OCI-LY7 (cell line): ENCODE data around the gene AGBL4. TPM values are rescaled to one million over a fixed set of nuclear protein-coding genes. Genes with fewer than 3 reads are reported as not detected.

ENCODE experiments used
- BruUV-seq: library from RNA; stranded (reverse); fragments of 400-500 nt; replicated peaks from 2 replicates; lab custom pipeline; 2021; lab: Mats Ljungman, UMichigan
- CTCF ChIA-PET: fragments of 300-600 bp; sonication (Branson Sonifier 250); formaldehyde crosslinking; loops from one replicate; lab custom pipeline; 2022; ENCODE audit warnings: antibody characterized with exemption; ENCODE audit not compliant: unreplicated experiment; lab: Charles Lee
- POLR2A ChIA-PET: fragments of 300-600 bp; sonication (Branson Sonifier 250); formaldehyde crosslinking; loops from one replicate; lab custom pipeline; 2022; ENCODE audit warnings: antibody characterized with exemption; lab: Charles Lee
- DNase-seq: peaks from one replicate; pipeline ENCODE4 v3.0.0-alpha.2; 2015; ENCODE audit warnings: low spot score
- H2AFZ ChIP-seq: fragments of 200-600 bp; sonication (generic), shearing (Covaris generic); 2 replicates; pipeline ENCODE4 v1.6.1; 2014; ENCODE audit warnings: mild to moderate bottlenecking, antibody characterized with exemption, low read length, moderate library complexity
- H3K27ac ChIP-seq: fragments of 200-600 bp; sonication (generic); 2 replicates; pipeline ENCODE4 v1.5.1; 2014; ENCODE audit warnings: mixed run types, low read depth, mild to moderate bottlenecking, moderate library complexity, low read length, inconsistent platforms; ENCODE audit not compliant: poor library complexity, severe bottlenecking
- H3K36me3 ChIP-seq: fragments of 200-600 bp; sonication (generic); 2 replicates; pipeline ENCODE4 v1.6.1; 2014; ENCODE audit warnings: mild to moderate bottlenecking, antibody characterized with exemption, low read length, moderate library complexity, mixed read lengths; ENCODE audit not compliant: insufficient read depth
- H3K4me1 ChIP-seq: fragments of 200-600 bp; sonication (generic); 2 replicates; pipeline ENCODE4 v1.5.1; 2014; ENCODE audit warnings: mild to moderate bottlenecking, low read length; ENCODE audit not compliant: insufficient read depth, poor library complexity, severe bottlenecking
- H3K4me2 ChIP-seq: fragments of 200-600 bp; sonication (generic); 2 replicates; pipeline ENCODE4 v1.6.1; 2014; ENCODE audit warnings: mild to moderate bottlenecking, low read length
- H3K4me3 ChIP-seq: fragments of 200-600 bp; sonication (generic); 2 replicates; pipeline ENCODE4 v1.5.1; 2014; ENCODE audit warnings: mild to moderate bottlenecking, low read depth, low read length; ENCODE audit not compliant: poor library complexity, severe bottlenecking
- H3K79me2 ChIP-seq: fragments of 200-600 bp; sonication (generic); 2 replicates; pipeline ENCODE4 v1.6.1; 2016; ENCODE audit warnings: low read depth, mild to moderate bottlenecking, low read length, moderate library complexity, mixed read lengths; ENCODE audit not compliant: insufficient read depth
- H3K9me2 ChIP-seq: fragments of 200-600 bp; sonication (generic); 2 replicates; pipeline ENCODE4 v1.6.1; 2016; ENCODE audit warnings: mild to moderate bottlenecking, low read length, mixed read lengths; ENCODE audit not compliant: insufficient read depth
- H3K9me3 ChIP-seq: fragments of 200-600 bp; sonication (generic); 2 replicates; pipeline ENCODE4 v1.6.1; 2014; ENCODE audit warnings: mild to moderate bottlenecking, mixed run types, low read length, mixed read lengths
- H4K20me1 ChIP-seq: fragments of 200-600 bp; sonication (generic); 2 replicates; pipeline ENCODE4 v1.6.1; 2014; ENCODE audit warnings: mild to moderate bottlenecking, antibody characterized with exemption, low read length, moderate library complexity, mixed read lengths; ENCODE audit not compliant: insufficient read depth
- EZH2phosphoT487 ChIP-seq: fragments of 200-600 bp; sonication (generic); IDR thresholded peaks from 2 replicates; pipeline ENCODE4 v1.6.1; 2018; ENCODE audit warnings: low read depth, borderline replicate concordance, mild to moderate bottlenecking, mixed run types, antibody characterized with exemption, low read length, moderate library complexity, mixed read lengths
- intact Hi-C: fragments of 100-400 bp; cut with micrococcal nuclease; formaldehyde crosslinking; loops from one replicate; pipeline ENCODE4 v1.10.0; 2022; ENCODE audit not compliant: unreplicated experiment
- total RNA-seq, 2 experiments: library from RNA; depleted of rRNA in 1 of 2; stranded (reverse); fragments of >200 nt in 1 of 2; shearing (Covaris generic) in 1 of 2; gene quantifications; 2 replicates each; pipeline ENCODE4 v1.2.3, GENCODE V29; 2014 to 2022
- TF ChIP-seq, protein P1 (sequence below): fragments of 200-600 bp; sonication (generic); conservative IDR thresholded peaks from 2 replicates; pipeline ENCODE4 v1.5.1; 2014; ENCODE audit warnings: mild to moderate bottlenecking, antibody characterized with exemption, low read length, moderate library complexity, mixed read lengths

AGBL4 gene
- total RNA-seq, 2 experiments from 2014 or later = not detected

DNA sequence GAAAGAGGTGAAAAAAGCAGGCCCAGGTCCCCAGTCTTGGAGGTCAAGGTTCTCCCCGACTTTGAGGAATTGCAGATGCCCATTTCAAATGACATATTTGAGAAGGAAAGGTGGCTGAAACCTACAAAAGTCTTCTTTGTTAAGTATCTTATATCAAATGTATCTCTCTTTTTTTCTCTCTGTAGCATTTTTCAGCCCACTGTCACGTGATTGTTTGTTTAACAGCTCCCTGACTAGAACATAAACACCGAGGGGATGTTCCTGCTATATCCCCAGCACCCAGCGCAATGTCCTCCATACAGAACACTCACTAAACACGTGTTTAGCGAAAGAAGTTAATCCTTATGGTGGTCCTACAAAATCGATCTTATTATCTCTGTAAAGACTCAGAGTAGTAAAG is 1274.7 kb downstream of the AGBL4 start:
- POLR2A ChIA-PET = no interaction called here
- CTCF ChIA-PET = no interaction called here

DNA sequence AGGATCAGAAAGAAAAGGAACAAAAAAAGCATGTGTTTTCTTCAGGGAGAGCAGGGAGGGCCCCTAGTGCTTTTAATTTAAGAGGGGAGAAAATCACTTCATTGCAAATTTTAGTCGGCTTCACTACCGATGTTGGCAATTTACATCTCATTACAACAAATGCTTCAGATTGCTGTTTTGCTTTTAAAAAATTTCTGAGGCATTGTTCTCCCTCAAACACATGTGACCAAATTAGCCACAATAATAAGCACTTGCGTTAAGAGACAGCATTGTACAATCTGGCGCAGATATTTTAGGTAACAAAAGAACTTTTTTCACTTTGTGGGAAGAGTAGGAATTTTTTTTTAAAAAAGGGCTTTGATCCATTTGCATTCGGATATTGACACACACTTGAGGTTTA is 1276.8 kb downstream of the AGBL4 start:
- intact Hi-C loops = no loop called here
- no peak for TF ChIP-seq EZH2phosphoT487
- TF ChIP-seq, protein P1, sequence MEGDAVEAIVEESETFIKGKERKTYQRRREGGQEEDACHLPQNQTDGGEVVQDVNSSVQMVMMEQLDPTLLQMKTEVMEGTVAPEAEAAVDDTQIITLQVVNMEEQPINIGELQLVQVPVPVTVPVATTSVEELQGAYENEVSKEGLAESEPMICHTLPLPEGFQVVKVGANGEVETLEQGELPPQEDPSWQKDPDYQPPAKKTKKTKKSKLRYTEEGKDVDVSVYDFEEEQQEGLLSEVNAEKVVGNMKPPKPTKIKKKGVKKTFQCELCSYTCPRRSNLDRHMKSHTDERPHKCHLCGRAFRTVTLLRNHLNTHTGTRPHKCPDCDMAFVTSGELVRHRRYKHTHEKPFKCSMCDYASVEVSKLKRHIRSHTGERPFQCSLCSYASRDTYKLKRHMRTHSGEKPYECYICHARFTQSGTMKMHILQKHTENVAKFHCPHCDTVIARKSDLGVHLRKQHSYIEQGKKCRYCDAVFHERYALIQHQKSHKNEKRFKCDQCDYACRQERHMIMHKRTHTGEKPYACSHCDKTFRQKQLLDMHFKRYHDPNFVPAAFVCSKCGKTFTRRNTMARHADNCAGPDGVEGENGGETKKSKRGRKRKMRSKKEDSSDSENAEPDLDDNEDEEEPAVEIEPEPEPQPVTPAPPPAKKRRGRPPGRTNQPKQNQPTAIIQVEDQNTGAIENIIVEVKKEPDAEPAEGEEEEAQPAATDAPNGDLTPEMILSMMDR = no peak
- Histone ChIP-seq H3K4me3 (no peak overlapping the region), H3K27ac (no peak overlapping the region), H3K36me3 (no peaks in the 10 kb centered on the region), H3K79me2 (no peaks in the 10 kb centered on the region), H4K20me1 (no peaks in the 10 kb centered on the region), H3K4me2 (no peak overlapping the region), H2AFZ (no peak overlapping the region), H3K4me1 (peaks cover 18% of the 10 kb centered on the region), H3K9me2 (no peaks in the 10 kb centered on the region), H3K9me3 (no peaks in the 10 kb centered on the region)
- DNase-seq = no peak
- BruUV-seq = no TSS peak
- ChIA-PET CTCF (no interaction called here), POLR2A (no interaction called here)

More for the DNA sequence above, 1274.7 kb downstream of the AGBL4 start:
- Histone ChIP-seq H3K79me2 (no peaks in the 10 kb centered on the region), H3K4me1 (peaks cover 18% of the 10 kb centered on the region), H2AFZ (peak overlapping the region; percentile 12; the same call in 1 of the 2 replicates), H3K36me3 (no peaks in the 10 kb centered on the region), H3K4me2 (no peak overlapping the region), H3K27ac (no peak overlapping the region), H3K4me3 (no peak overlapping the region), H4K20me1 (no peaks in the 10 kb centered on the region), H3K9me3 (no peaks in the 10 kb centered on the region), H3K9me2 (no peaks in the 10 kb centered on the region)
- BruUV-seq = no TSS peak
- intact Hi-C loops = no loop called here
- no peak for DNase-seq
- TF ChIP-seq, protein P1 = no peak
- no peak for TF ChIP-seq EZH2phosphoT487

DNA sequence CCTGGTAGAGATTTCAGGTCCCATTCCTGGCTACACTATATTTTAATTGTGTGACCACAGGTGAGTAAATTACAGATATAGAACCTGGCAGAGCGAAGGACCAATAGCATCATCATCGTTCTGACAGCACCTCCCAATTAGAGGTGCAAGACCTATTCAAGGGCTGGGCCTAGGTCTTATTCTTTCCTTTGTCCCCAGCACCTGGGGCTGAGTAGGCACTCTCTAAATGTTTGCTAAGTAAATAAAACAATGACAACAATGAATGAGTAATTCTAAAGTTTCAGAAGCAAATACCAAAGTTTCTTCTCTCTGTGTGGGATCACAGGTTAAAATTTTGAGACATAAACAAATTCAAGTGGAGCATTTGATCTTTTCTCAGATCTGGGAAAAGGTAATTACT is 1279.7 kb downstream of the AGBL4 start:
- Histone ChIP-seq H3K79me2 (no peaks in the 10 kb centered on the region), H3K9me2 (no peaks in the 10 kb centered on the region), H2AFZ (no peak overlapping the region), H3K4me1 (no peaks in the 10 kb centered on the region), H3K36me3 (no peaks in the 10 kb centered on the region), H3K27ac (no peak overlapping the region), H3K4me2 (no peak overlapping the region), H3K9me3 (no peaks in the 10 kb centered on the region), H3K4me3 (no peak overlapping the region), H4K20me1 (no peaks in the 10 kb centered on the region)
- no TSS peak for BruUV-seq
- intact Hi-C loops = no loop called here
- no peak for TF ChIP-seq EZH2phosphoT487
- TF ChIP-seq, protein P1 = no peak
- DNase-seq = no peak
- ChIA-PET POLR2A (no interaction called here), CTCF (no interaction called here)
